Lower leg skin (tissue), 3 donors: Measurements from ENCODE around the gene CDH16.

ENCODE experiments used
- POLR2A ChIP-seq, 2 donors: fragments of 450-650 bp; IDR thresholded peaks; one replicate each; pipeline ENCODE4 v1.6.1; 2016 to 2017; ENCODE audit warnings: antibody characterized with exemption in 2 of 2, mild to moderate bottlenecking in 1 of 2, moderate library complexity in 1 of 2
- TF ChIP-seq, protein P1 (sequence below), 3 donors: fragments of 450-650 bp; IDR thresholded peaks; one replicate each; pipeline ENCODE4 v1.5.1; 2016; ENCODE audit warnings: antibody characterized with exemption in 3 of 3, mild to moderate bottlenecking in 3 of 3, moderate library complexity in 2 of 3

DNA sequence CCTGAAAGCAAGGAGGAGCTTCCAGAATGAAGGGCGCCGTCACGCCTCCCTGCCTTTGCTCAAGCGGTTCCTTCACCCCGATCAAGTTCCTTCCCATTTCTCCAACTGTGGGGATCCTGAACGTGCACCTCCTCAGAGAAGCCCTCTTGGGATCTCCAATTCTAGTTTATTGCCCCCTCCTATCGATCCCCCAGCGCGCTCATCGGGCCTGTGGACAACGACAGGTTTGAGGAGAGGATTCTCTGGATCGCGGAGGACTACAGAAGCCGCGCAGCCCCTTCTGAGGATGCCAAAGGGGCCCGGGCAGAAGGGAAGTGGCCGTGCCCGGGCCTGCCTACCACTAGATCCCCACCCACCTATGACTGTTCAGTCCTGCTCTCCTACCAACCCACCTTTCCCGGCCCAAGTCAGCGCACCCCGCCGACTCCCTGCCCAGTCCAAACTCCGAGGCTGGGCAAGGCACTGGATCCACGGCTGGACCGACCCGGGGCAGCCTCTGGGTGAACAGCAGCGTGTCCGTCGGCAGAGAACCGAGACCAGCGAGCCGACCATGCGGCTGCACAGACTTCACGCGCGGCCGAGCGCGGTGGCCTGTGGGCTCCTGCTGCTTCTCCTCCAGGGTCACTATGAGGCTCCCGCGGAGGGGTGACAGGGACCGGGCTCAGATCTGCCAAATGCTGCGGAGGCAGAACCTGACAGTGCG, 29.6 kb upstream of the CDH16 start:
- TF ChIP-seq, protein P1, sequence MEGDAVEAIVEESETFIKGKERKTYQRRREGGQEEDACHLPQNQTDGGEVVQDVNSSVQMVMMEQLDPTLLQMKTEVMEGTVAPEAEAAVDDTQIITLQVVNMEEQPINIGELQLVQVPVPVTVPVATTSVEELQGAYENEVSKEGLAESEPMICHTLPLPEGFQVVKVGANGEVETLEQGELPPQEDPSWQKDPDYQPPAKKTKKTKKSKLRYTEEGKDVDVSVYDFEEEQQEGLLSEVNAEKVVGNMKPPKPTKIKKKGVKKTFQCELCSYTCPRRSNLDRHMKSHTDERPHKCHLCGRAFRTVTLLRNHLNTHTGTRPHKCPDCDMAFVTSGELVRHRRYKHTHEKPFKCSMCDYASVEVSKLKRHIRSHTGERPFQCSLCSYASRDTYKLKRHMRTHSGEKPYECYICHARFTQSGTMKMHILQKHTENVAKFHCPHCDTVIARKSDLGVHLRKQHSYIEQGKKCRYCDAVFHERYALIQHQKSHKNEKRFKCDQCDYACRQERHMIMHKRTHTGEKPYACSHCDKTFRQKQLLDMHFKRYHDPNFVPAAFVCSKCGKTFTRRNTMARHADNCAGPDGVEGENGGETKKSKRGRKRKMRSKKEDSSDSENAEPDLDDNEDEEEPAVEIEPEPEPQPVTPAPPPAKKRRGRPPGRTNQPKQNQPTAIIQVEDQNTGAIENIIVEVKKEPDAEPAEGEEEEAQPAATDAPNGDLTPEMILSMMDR (IDR thresholded peaks at IDR 0.05): no peak
- no peak for TF ChIP-seq POLR2A (IDR thresholded peaks at IDR 0.05)
